Smooth muscle cell (in vitro differentiated cells): ENCODE measurements around the gene IL12RB2. TPM values are rescaled to one million over a fixed set of nuclear protein-coding genes. Genes with fewer than 3 reads are reported as not detected.
"Not testable (repeated sequence)": the region's sequence is repeated elsewhere in the genome, so short reads cannot be mapped to it uniquely, and the experiment has no call there.

Source experiments
- DNase-seq: peaks from one replicate; lab custom pipeline; 2025; ENCODE audit not compliant: unreplicated experiment; lab: John Stamatoyannopoulos, UW
- H2AFZ ChIP-seq: fragments of 200-600 bp; sonication (generic); 2 replicates; pipeline ENCODE4 v1.6.0; 2016; ENCODE audit warnings: antibody characterized with exemption, low read depth, mild to moderate bottlenecking
- H3F3A ChIP-seq: fragments of 200-600 bp; sonication (generic); 2 replicates; pipeline ENCODE4 v1.6.0; 2017; ENCODE audit warnings: antibody characterized with exemption, low read depth
- H3K27ac ChIP-seq: fragments of 200-600 bp; sonication (generic); 2 replicates; pipeline ENCODE4 v1.5.1; 2016; ENCODE audit warnings: low read depth, mild to moderate bottlenecking
- H3K27me3 ChIP-seq: fragments of 200-600 bp; sonication (generic); 2 replicates; pipeline ENCODE4 v1.6.1; 2016; ENCODE audit warnings: low read depth, mild to moderate bottlenecking
- H3K36me3 ChIP-seq: fragments of 200-600 bp; sonication (generic); 2 replicates; pipeline ENCODE4 v1.5.1; 2016; ENCODE audit warnings: low read depth
- H3K4me1 ChIP-seq: fragments of 200-600 bp; sonication (generic); 2 replicates; pipeline ENCODE4 v1.5.1; 2016; ENCODE audit warnings: low read depth
- H3K4me2 ChIP-seq: fragments of 200-600 bp; sonication (generic); 2 replicates; pipeline ENCODE4 v1.6.0; 2016; ENCODE audit warnings: mild to moderate bottlenecking
- H3K4me3 ChIP-seq: fragments of 200-600 bp; sonication (generic); 2 replicates; pipeline ENCODE4 v1.5.1; 2016; ENCODE audit warnings: mild to moderate bottlenecking
- H3K79me2 ChIP-seq: fragments of 200-600 bp; sonication (generic); 2 replicates; pipeline ENCODE4 v1.6.0; 2016; ENCODE audit warnings: low read depth, mild to moderate bottlenecking
- H3K9ac ChIP-seq: fragments of 200-600 bp; sonication (generic); 2 replicates; pipeline ENCODE4 v1.6.0; 2016; ENCODE audit warnings: low read depth
- H3K9me3 ChIP-seq: fragments of 200-600 bp; sonication (generic); replicated peaks from 2 replicates; pipeline ENCODE4 v1.5.1; 2016; ENCODE audit warnings: low read depth
- H4K20me1 ChIP-seq: fragments of 200-600 bp; sonication (generic); 2 replicates; pipeline ENCODE4 v1.6.0; 2016; ENCODE audit warnings: low read depth
- CTCF ChIP-seq: fragments of 200-600 bp; sonication (generic); IDR thresholded peaks from 2 replicates; pipeline ENCODE4 v1.5.1; 2017; ENCODE audit warnings: borderline replicate concordance, mild to moderate bottlenecking, antibody characterized with exemption; ENCODE audit not compliant: insufficient read depth, poor library complexity, severe bottlenecking
- WGBS: methylation state at CpG from one replicate; pipeline ENCODE4 v1.1.7; 2016; ENCODE audit warnings: low lambda C conversion rate; 5-methylcytosine and 5-hydroxymethylcytosine counted together
- polyA plus RNA-seq: library from polyadenylated mRNA; unstranded; fragments of >200 nt; fragmentation: Nextera tagmentation; extraction: Ambion mirVana; gene quantifications from 2 replicates; pipeline ENCODE4 v1.2.1, GENCODE V29; 2016
- small RNA-seq: library from RNA; depleted of rRNA; stranded (forward); fragments of <200 nt; gene quantifications from one replicate; pipeline ENCODE3, GENCODE V24; 2014
- total RNA-seq: library from RNA; depleted of rRNA; stranded (reverse); fragments of >200 nt; gene quantifications from 2 replicates; pipeline ENCODE4 v1.2.3, GENCODE V29; 2014

Gene IL12RB2
- total and polyA plus RNA-seq, 2 experiments from 2014 or later: not detected

GRCh38 chr1:67441739-67442281 is 134.1 kb downstream of the IL12RB2 start:
- Histone ChIP-seq H3K27me3 (no peaks in the 10 kb centered on the region), H3K4me3 (no peak overlapping the region), H3K27ac (no peak overlapping the region), H3K9me3 (no peaks in the 10 kb centered on the region), H3K9ac (no peak overlapping the region), H3K79me2 (no peaks in the 10 kb centered on the region), H3F3A (no peaks in the 10 kb centered on the region), H3K4me1 (no peaks in the 10 kb centered on the region), H2AFZ (peak overlapping the region; percentile 48), H3K36me3 (no peaks in the 10 kb centered on the region), H4K20me1 (no peaks in the 10 kb centered on the region), H3K4me2 (peak overlapping the region; percentile 15)
- no peak for DNase-seq
- WGBS: 92% methylated on average over 2 of the region's 2 CpGs
- TF ChIP-seq CTCF: no peak

GRCh38 chr1:67446014-67446413 is 138.3 kb downstream of the IL12RB2 start:
- not testable (repeated sequence) for H2AFZ ChIP-seq, DNase-seq, H3K4me2 ChIP-seq, H3K9ac ChIP-seq, H3K36me3 ChIP-seq, H3K4me3 ChIP-seq, H3K27ac ChIP-seq, H3K4me1 ChIP-seq, H3K79me2 ChIP-seq, H3F3A ChIP-seq, H4K20me1 ChIP-seq, H3K27me3 ChIP-seq, H3K9me3 ChIP-seq
- 93% methylated on average over 5 of the region's 5 CpGs for WGBS

Small RNA genes lying within 50 kb of the gene (small RNA-seq; reads per million reads assigned to genes)
- gene RNU4ATAC4P (not detected), gene RNU6-387P (0.13 reads per million)

Other genes starting within 250 kb of the IL12RB2 start
- not detected in 2 replicates for gene C1orf141, start 172.9 kb upstream of the IL12RB2 start, total RNA-seq
- gene C1orf141, start 172.9 kb upstream of the IL12RB2 start, polyA plus RNA-seq: not detected in 2 replicates
- not detected in 2 replicates for gene IL23R, start 141.4 kb upstream of the IL12RB2 start, total RNA-seq
- not detected in 2 replicates for gene IL23R, start 141.4 kb upstream of the IL12RB2 start, polyA plus RNA-seq
- 164 and 172 TPM in 2 replicates for gene SERBP1, start 122.5 kb downstream of the IL12RB2 start, total RNA-seq
- gene SERBP1, start 122.5 kb downstream of the IL12RB2 start, polyA plus RNA-seq: 82.5 and 102 TPM in 2 replicates